CD14-positive monocyte (primary cell): ENCODE data around the gene CNGA3. TPM values are rescaled to one million over a fixed set of nuclear protein-coding genes. Genes with fewer than 3 reads are reported as not detected.
"Not testable (repeated sequence)": the region's sequence is repeated elsewhere in the genome, so short reads cannot be mapped to it uniquely, and the experiment has no call there.

ENCODE experiments used
- DNase-seq, 3 donors: peaks; one replicate each; pipeline ENCODE4 v3.0.0-alpha.2; 2011 to 2022
- H2AFZ ChIP-seq: 2 replicates; pipeline ENCODE4 v1.6.0; 2012; ENCODE audit warnings: mild to moderate bottlenecking, low read depth, low read length, inconsistent platforms; ENCODE audit not compliant: insufficient read depth, poor library complexity, severe bottlenecking
- H3K27ac ChIP-seq, 2 donors: 1 replicate in 1 of 2; 2 replicates in 1 of 2; pipeline ENCODE4 v1.5.1; 2012 to 2013; ENCODE audit warnings: low read length in 2 of 2, control low read depth in 1 of 2, inconsistent platforms in 1 of 2, low read depth in 1 of 2, mild to moderate bottlenecking in 1 of 2
- H3K27me3 ChIP-seq, 2 donors: one replicate each; pipeline versions ENCODE4 v1.6.0 to v1.6.1; 2011 to 2013; ENCODE audit warnings: low read length in 2 of 2; ENCODE audit not compliant: control insufficient read depth in 2 of 2, insufficient read depth in 2 of 2
- H3K36me3 ChIP-seq, 2 donors: replicated peaks in 1 of 2; 1 replicate in 1 of 2; 2 replicates in 1 of 2; pipeline versions ENCODE4 v1.5.1 to v1.6.1; 2012 to 2013; ENCODE audit warnings: low read length in 2 of 2, control low read depth in 1 of 2, inconsistent platforms in 1 of 2, mild to moderate bottlenecking in 1 of 2; ENCODE audit not compliant: insufficient read depth in 2 of 2, control insufficient read depth in 1 of 2
- H3K4me1 ChIP-seq, 2 donors: 1 replicate in 1 of 2; 2 replicates in 1 of 2; pipeline versions ENCODE4 v1.5.1 to v1.6.1; 2012 to 2013; ENCODE audit warnings: low read length in 2 of 2, control low read depth in 1 of 2, inconsistent platforms in 1 of 2, mild to moderate bottlenecking in 1 of 2, moderate library complexity in 1 of 2; ENCODE audit not compliant: insufficient read depth in 2 of 2, control insufficient read depth in 1 of 2
- H3K4me2 ChIP-seq: replicated peaks from 2 replicates; pipeline ENCODE3; 2012; ENCODE audit warnings: low read length, moderate library complexity, mild to moderate bottlenecking; ENCODE audit not compliant: poor library complexity, severe bottlenecking; ENCODE audit errors: extremely low read depth
- H3K4me3 ChIP-seq, 3 experiments: fragments of 200-600 bp in 1 of 3; sonication (generic) in 1 of 3; replicated peaks in 1 of 3; 1 replicate in 2 of 3; 2 replicates in 1 of 3; pipeline ENCODE4 v1.5.1; 2011 to 2013; ENCODE audit warnings: low read length in 3 of 3, mild to moderate bottlenecking in 3 of 3, control low read depth in 2 of 3, low read depth in 2 of 3, inconsistent platforms in 1 of 3, moderate library complexity in 1 of 3
- H3K79me2 ChIP-seq: 2 replicates; pipeline ENCODE4 v1.6.0; 2012; ENCODE audit warnings: mild to moderate bottlenecking, control low read depth, inconsistent platforms, low read length, moderate library complexity; ENCODE audit not compliant: insufficient read depth
- H3K9ac ChIP-seq: 2 replicates; pipeline ENCODE4 v1.6.0; 2017; ENCODE audit warnings: low read length, mild to moderate bottlenecking; ENCODE audit not compliant: insufficient read depth, poor library complexity, severe bottlenecking
- H3K9me3 ChIP-seq, 2 donors: replicated peaks in 1 of 2; 1 replicate in 1 of 2; 2 replicates in 1 of 2; pipeline versions ENCODE4 v1.5.1 to v1.6.1; 2012 to 2013; ENCODE audit warnings: low read length in 2 of 2, control low read depth in 1 of 2; ENCODE audit not compliant: control insufficient read depth in 1 of 2, insufficient read depth in 1 of 2
- H4K20me1 ChIP-seq: 2 replicates; pipeline ENCODE4 v1.6.0; 2012; ENCODE audit warnings: mild to moderate bottlenecking, low read length, control low read depth, moderate library complexity; ENCODE audit not compliant: insufficient read depth
- H3K27ac Mint-ChIP-seq, 7 donors: one replicate each; pipeline ENCODE4 v1.8.0; 2020; ENCODE audit warnings: mild to moderate bottlenecking in 7 of 7, mixed read lengths in 7 of 7, moderate library complexity in 6 of 7, inconsistent platforms in 2 of 7
- H3K27me3 Mint-ChIP-seq, 3 donors: one replicate each; pipeline ENCODE4 v1.8.0; 2021 to 2022; ENCODE audit warnings: low read depth in 3 of 3, mild to moderate bottlenecking in 3 of 3, mixed read lengths in 3 of 3, moderate library complexity in 3 of 3, inconsistent platforms in 1 of 3
- H3K36me3 Mint-ChIP-seq, 2 donors: one replicate each; pipeline ENCODE4 v1.8.0; 2020; ENCODE audit warnings: mixed read lengths in 2 of 2, inconsistent platforms in 1 of 2, mild to moderate bottlenecking in 1 of 2
- H3K4me1 Mint-ChIP-seq: one replicate; pipeline ENCODE4 v1.8.0; 2020; ENCODE audit warnings: mild to moderate bottlenecking, mixed read lengths
- H3K4me3 Mint-ChIP-seq, 2 donors: one replicate each; pipeline ENCODE4 v1.8.0; 2020; ENCODE audit warnings: mild to moderate bottlenecking in 2 of 2, mixed read lengths in 2 of 2, moderate library complexity in 1 of 2
- H3K9me3 Mint-ChIP-seq, 7 donors: one replicate each; pipeline ENCODE4 v1.8.0; 2020 to 2022; ENCODE audit warnings: mixed read lengths in 7 of 7, mild to moderate bottlenecking in 6 of 7, moderate library complexity in 6 of 7, inconsistent platforms in 2 of 7
- CTCF ChIP-seq: fragments of 200-600 bp; IDR thresholded peaks from one replicate; pipeline ENCODE4 v1.8.0; 2022; ENCODE audit warnings: antibody characterized with exemption, mild to moderate bottlenecking
- WGBS: methylation state at CpG from one replicate; pipeline ENCODE4 v1.1.5; 2013; ENCODE audit warnings: missing lambda C conversion rate; ENCODE audit not compliant: insufficient coverage; 5-methylcytosine and 5-hydroxymethylcytosine counted together
- intact Hi-C, 2 donors: fragments of 100-400 bp; cut with micrococcal nuclease; formaldehyde crosslinking; loops; one replicate each; pipeline versions ENCODE4 v1.15.0 to v1.15.1; 2023
- polyA plus RNA-seq, 3 donors: library from polyadenylated mRNA; depleted of rRNA in 1 of 3; unstranded in 2 of 3; stranded (reverse) in 1 of 3; fragments of 300-500 nt in 2 of 3; fragments of >200 nt in 1 of 3; fragmentation: Illumina TruSeq in 2 of 3; gene quantifications; 1 replicate in 2 of 3; 2 replicates in 1 of 3; pipeline ENCODE4 v1.2.3, GENCODE V29; 2012 to 2021

CNGA3 gene
- polyA plus RNA-seq, 3 donors: not detected

GRCh38 chr2:98415719-98416248 lies 69.5 kb downstream of the CNGA3 start:
- H3K36me3 Mint-ChIP-seq, H2AFZ ChIP-seq, H3K9ac ChIP-seq, H4K20me1 ChIP-seq, H3K27me3 ChIP-seq, H3K27ac ChIP-seq, H3K4me3 ChIP-seq, DNase-seq, H3K79me2 ChIP-seq, intact Hi-C loops, H3K4me1 ChIP-seq, H3K27me3 Mint-ChIP-seq, H3K4me3 Mint-ChIP-seq, H3K36me3 ChIP-seq, H3K9me3 ChIP-seq, H3K4me2 ChIP-seq, H3K27ac Mint-ChIP-seq: not testable (repeated sequence)
- peaks cover 4 to 10% (median 7%) of the 10 kb centered on the region in 7 donors for H3K9me3 Mint-ChIP-seq
- WGBS: 100% methylated on average over 1 of the region's 9 CpGs
- H3K4me1 Mint-ChIP-seq: peaks cover 11% of the 10 kb centered on the region

- intact Hi-C loops: no loop called here
- H3K4me3 Mint-ChIP-seq: no peak overlapping the region
- no peak overlapping the region for H3K4me3 ChIP-seq
Observed at GRCh38 chr2:98416383-98417159, 70.3 kb downstream of the CNGA3 start.

More at GRCh38 chr2:98416383-98417159, 70.3 kb downstream of the CNGA3 start:
- H3K9me3 Mint-ChIP-seq: peaks cover 6 to 13% (median 11%) of the 10 kb centered on the region in 7 donors
- Histone ChIP-seq H3K27me3 (peaks cover 0 to 2% of the 10 kb centered on the region in 2 donors), H3K79me2 (no peaks in the 10 kb centered on the region), H3K4me2 (no peak overlapping the region), H2AFZ (no peak overlapping the region), H3K9ac (no peak overlapping the region), H3K4me1 (peaks cover 9 to 10% of the 10 kb centered on the region in 2 donors), H3K27ac (no peak overlapping the region), H3K36me3 (no peaks in the 10 kb centered on the region), H4K20me1 (no peaks in the 10 kb centered on the region), H3K9me3 (peaks cover 8 to 13% of the 10 kb centered on the region in 2 donors)
- DNase-seq: no peak
- H3K27me3 Mint-ChIP-seq: peaks cover 0 to 3% (median 3%) of the 10 kb centered on the region in 3 donors
- no CpG with 5 or more reads among the region's 2 CpGs for WGBS
- no peak for TF ChIP-seq CTCF
- H3K36me3 Mint-ChIP-seq: no peaks in the 10 kb centered on the region
- H3K27ac Mint-ChIP-seq: no peak overlapping the region
- peaks cover 11% of the 10 kb centered on the region for H3K4me1 Mint-ChIP-seq
